PFSK-1 (cell line): ENCODE results near the gene PANK1.

Experiments
- FOXP2 ChIP-seq: optimal IDR thresholded peaks from 2 replicates; pipeline ENCODE3; 2011; ENCODE audit warnings: borderline replicate concordance, control low read depth, inconsistent platforms; ENCODE audit not compliant: insufficient read depth; ENCODE audit errors: extremely low read length, extremely low read depth
- POLR2AphosphoS5 ChIP-seq: IDR thresholded peaks from 2 replicates; pipeline ENCODE4 v1.6.1; 2012; ENCODE audit warnings: low read depth, mild to moderate bottlenecking, control low read depth, low read length, moderate library complexity
- SIN3A ChIP-seq: IDR thresholded peaks from 2 replicates; pipeline ENCODE4 v1.6.1; 2012; ENCODE audit warnings: mild to moderate bottlenecking, low read length, moderate library complexity, borderline replicate concordance; ENCODE audit not compliant: insufficient read depth
- TAF1 ChIP-seq: IDR thresholded peaks from 2 replicates; pipeline ENCODE4 v1.6.1; 2012; ENCODE audit warnings: low read length, control low read depth, borderline replicate concordance; ENCODE audit not compliant: insufficient read depth
- TF ChIP-seq, protein P1 (sequence below), 2 experiments: IDR thresholded peaks; 2 replicates each; pipeline versions ENCODE4 v1.6.1 to v1.8.0; 2011 to 2012; ENCODE audit warnings: low read depth in 2 of 2, low read length in 2 of 2, control low read depth in 1 of 2, inconsistent platforms in 1 of 2, mild to moderate bottlenecking in 1 of 2, moderate library complexity in 1 of 2; ENCODE audit not compliant: insufficient read depth in 1 of 2

PANK1 gene

GRCh38 chr10:89648074-89648473 lies 3.0 kb upstream of the PANK1 start:
- TF ChIP-seq, protein P1, sequence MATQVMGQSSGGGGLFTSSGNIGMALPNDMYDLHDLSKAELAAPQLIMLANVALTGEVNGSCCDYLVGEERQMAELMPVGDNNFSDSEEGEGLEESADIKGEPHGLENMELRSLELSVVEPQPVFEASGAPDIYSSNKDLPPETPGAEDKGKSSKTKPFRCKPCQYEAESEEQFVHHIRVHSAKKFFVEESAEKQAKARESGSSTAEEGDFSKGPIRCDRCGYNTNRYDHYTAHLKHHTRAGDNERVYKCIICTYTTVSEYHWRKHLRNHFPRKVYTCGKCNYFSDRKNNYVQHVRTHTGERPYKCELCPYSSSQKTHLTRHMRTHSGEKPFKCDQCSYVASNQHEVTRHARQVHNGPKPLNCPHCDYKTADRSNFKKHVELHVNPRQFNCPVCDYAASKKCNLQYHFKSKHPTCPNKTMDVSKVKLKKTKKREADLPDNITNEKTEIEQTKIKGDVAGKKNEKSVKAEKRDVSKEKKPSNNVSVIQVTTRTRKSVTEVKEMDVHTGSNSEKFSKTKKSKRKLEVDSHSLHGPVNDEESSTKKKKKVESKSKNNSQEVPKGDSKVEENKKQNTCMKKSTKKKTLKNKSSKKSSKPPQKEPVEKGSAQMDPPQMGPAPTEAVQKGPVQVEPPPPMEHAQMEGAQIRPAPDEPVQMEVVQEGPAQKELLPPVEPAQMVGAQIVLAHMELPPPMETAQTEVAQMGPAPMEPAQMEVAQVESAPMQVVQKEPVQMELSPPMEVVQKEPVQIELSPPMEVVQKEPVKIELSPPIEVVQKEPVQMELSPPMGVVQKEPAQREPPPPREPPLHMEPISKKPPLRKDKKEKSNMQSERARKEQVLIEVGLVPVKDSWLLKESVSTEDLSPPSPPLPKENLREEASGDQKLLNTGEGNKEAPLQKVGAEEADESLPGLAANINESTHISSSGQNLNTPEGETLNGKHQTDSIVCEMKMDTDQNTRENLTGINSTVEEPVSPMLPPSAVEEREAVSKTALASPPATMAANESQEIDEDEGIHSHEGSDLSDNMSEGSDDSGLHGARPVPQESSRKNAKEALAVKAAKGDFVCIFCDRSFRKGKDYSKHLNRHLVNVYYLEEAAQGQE (IDR thresholded peaks at IDR 0.05; ENCODE audit: insufficient read depth in 1 of 2, low read depth in 2 of 2, low read length in 2 of 2) = no peak
- TF ChIP-seq TAF1 (no peak), FOXP2 (no peak), POLR2AphosphoS5 (no peak), SIN3A (no peak)

GRCh38 chr10:89646889-89647657 lies 2.0 kb upstream of the PANK1 start:
- TF ChIP-seq FOXP2 (no peak), SIN3A (no peak), TAF1 (no peak), POLR2AphosphoS5 (no peak)
- TF ChIP-seq, protein P1 (IDR thresholded peaks at IDR 0.05; ENCODE audit: insufficient read depth in 1 of 2, low read depth in 2 of 2, low read length in 2 of 2) = no peak

- TF ChIP-seq TAF1 (no peak), SIN3A (no peak), POLR2AphosphoS5 (no peak), FOXP2 (no peak)
- TF ChIP-seq, protein P1 (IDR thresholded peaks at IDR 0.05; ENCODE audit: insufficient read depth in 1 of 2, low read depth in 2 of 2, low read length in 2 of 2) = no peak
These were observed 715 bp upstream of the PANK1 start for GRCh38 chr10:89645742-89646172.

DNA sequence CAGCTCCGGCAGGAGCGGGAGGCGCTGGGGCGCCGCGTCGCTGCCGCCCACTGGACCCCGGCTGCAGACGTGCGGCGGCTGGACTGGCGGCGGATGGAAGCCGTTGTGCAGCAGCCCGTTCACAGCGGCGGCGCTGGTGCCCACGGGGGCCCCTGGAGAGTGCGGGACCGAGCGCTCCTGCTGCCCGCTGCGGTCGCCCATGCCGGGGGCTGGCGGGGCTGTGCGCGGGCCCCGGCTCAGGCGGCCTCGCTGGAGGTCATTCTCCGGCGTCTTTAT lies 413 bp downstream of the PANK1 start:
- no peak for TF ChIP-seq POLR2AphosphoS5
- TF ChIP-seq SIN3A = no peak
- TF ChIP-seq FOXP2 = no peak
- TF ChIP-seq, protein P1 (IDR thresholded peaks at IDR 0.05; ENCODE audit: insufficient read depth in 1 of 2, low read depth in 2 of 2, low read length in 2 of 2) = no peak
- TF ChIP-seq TAF1 = 0 out of 2 replicates have a peak, but pooled peaks have one; percentile 7
